ENCODE results near the gene ACYP2.

DNA sequence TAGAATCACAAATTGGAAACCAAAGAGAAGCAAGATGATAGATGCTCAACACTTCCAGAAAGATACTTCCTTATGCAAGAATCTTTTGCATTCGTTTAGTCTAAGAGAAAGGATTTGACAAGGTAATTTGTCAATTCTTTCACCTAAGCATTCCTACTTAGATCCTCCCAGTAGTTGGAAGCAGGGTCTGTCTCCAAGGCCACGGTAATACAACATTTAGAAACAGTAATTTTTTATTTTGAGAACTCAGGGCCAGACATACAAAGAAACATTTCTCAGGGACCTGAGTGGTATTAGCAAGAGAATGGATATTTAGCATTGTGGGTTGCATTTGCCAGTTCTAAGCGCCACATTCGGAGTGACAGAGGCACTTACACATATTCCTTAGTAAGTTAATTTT is 68.6 kb downstream of the ACYP2 start:
- TF ChIP-seq PPARA (CRISPR knock-in tag; IDR thresholded peaks at IDR 0.05; ENCODE audit: borderline replicate concordance): no peak
- TF ChIP-seq OSR1 (CRISPR knock-in tag; IDR thresholded peaks at IDR 0.05): no peak
- TF ChIP-seq, protein P1, sequence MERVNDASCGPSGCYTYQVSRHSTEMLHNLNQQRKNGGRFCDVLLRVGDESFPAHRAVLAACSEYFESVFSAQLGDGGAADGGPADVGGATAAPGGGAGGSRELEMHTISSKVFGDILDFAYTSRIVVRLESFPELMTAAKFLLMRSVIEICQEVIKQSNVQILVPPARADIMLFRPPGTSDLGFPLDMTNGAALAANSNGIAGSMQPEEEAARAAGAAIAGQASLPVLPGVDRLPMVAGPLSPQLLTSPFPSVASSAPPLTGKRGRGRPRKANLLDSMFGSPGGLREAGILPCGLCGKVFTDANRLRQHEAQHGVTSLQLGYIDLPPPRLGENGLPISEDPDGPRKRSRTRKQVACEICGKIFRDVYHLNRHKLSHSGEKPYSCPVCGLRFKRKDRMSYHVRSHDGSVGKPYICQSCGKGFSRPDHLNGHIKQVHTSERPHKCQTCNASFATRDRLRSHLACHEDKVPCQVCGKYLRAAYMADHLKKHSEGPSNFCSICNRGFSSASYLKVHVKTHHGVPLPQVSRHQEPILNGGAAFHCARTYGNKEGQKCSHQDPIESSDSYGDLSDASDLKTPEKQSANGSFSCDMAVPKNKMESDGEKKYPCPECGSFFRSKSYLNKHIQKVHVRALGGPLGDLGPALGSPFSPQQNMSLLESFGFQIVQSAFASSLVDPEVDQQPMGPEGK (CRISPR knock-in tag; IDR thresholded peaks at IDR 0.05; ENCODE audit: borderline replicate concordance): no peak
- no peak for TF ChIP-seq RARB (CRISPR knock-in tag; IDR thresholded peaks at IDR 0.05)
- no peak for TF ChIP-seq TCF4 (CRISPR knock-in tag; IDR thresholded peaks at IDR 0.05; ENCODE audit: borderline replicate concordance)
- no peak for TF ChIP-seq ZFP3 (CRISPR knock-in tag; IDR thresholded peaks at IDR 0.05)
- TF ChIP-seq ZFP30 (CRISPR knock-in tag; IDR thresholded peaks at IDR 0.05): no peak
- TF ChIP-seq GLIS3 (CRISPR knock-in tag; IDR thresholded peaks at IDR 0.05): no peak
- TF ChIP-seq, protein P2, sequence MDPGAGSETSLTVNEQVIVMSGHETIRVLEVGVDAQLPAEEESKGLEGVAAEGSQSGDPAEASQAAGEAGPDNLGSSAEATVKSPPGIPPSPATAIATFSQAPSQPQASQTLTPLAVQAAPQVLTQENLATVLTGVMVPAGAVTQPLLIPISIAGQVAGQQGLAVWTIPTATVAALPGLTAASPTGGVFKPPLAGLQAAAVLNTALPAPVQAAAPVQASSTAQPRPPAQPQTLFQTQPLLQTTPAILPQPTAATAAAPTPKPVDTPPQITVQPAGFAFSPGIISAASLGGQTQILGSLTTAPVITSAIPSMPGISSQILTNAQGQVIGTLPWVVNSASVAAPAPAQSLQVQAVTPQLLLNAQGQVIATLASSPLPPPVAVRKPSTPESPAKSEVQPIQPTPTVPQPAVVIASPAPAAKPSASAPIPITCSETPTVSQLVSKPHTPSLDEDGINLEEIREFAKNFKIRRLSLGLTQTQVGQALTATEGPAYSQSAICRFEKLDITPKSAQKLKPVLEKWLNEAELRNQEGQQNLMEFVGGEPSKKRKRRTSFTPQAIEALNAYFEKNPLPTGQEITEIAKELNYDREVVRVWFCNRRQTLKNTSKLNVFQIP (CRISPR knock-in tag; IDR thresholded peaks at IDR 0.05; ENCODE audit: borderline replicate concordance, low read depth): no peak
